Ovary (tissue), 9 donors: Measurements from ENCODE around the gene KIRREL1. TPM values are rescaled to one million over a fixed set of nuclear protein-coding genes. Genes with fewer than 3 reads are reported as not detected.

Source experiments
- DNase-seq, 5 donors: peaks; one replicate each; pipeline ENCODE4 v3.0.0-alpha.2; 2019 to 2020
- H3K27ac ChIP-seq, 2 donors: fragments of 200-600 bp; one replicate each; pipeline versions ENCODE4 v1.5.1 to v1.8.0; 2019 to 2022
- H3K27me3 ChIP-seq: fragments of 200-600 bp; one replicate; pipeline ENCODE4 v1.8.0; 2022
- H3K36me3 ChIP-seq: fragments of 200-600 bp; sonication (generic); one replicate; pipeline ENCODE4 v1.5.1; 2019
- H3K4me1 ChIP-seq: one replicate; pipeline ENCODE4 v1.8.1; 2013; ENCODE audit warnings: mild to moderate bottlenecking, moderate library complexity; ENCODE audit not compliant: insufficient read depth
- H3K4me3 ChIP-seq: fragments of 200-600 bp; sonication (generic); one replicate; pipeline ENCODE4 v1.5.1; 2017
- H3K9me3 ChIP-seq, 2 donors: fragments of 200-600 bp in 1 of 2; sonication (generic) in 1 of 2; one replicate each; pipeline versions ENCODE4 v1.5.1 to v1.8.1; 2013 to 2019; ENCODE audit warnings: mild to moderate bottlenecking in 1 of 2, moderate library complexity in 1 of 2
- EP300 ChIP-seq: sonication (generic); formaldehyde crosslinking; IDR thresholded peaks from one replicate; pipeline ENCODE4 v1.6.1; 2017; ENCODE audit warnings: antibody characterized with exemption
- POLR2A ChIP-seq: fragments of 450-650 bp; IDR thresholded peaks from one replicate; pipeline ENCODE4 v1.6.1; 2017; ENCODE audit warnings: antibody characterized with exemption, mild to moderate bottlenecking, moderate library complexity
- WGBS, 3 donors: extraction: QIAGEN DNeasy Blood & Tissue Kit in 1 of 3; methylation state at CpG; one replicate each; pipeline versions ENCODE4 v1.1.5 to v1.1.7; 2013 to 2017; 5-methylcytosine and 5-hydroxymethylcytosine counted together
- intact Hi-C, 4 donors: fragments of 100-400 bp; cut with DNase I; formaldehyde crosslinking; loops; one replicate each; pipeline versions ENCODE4 v1.11.0 to v1.15.1; 2022 to 2023
- polyA plus RNA-seq, 2 donors: library from polyadenylated mRNA; stranded (reverse); fragments of 200-250 nt in 1 of 2; fragments of 350-450 nt in 1 of 2; fragmentation: Illumina TruSeq in 1 of 2; extraction: RNeasy Lipid Tissue Mini Kit (QIAGEN cat#74804) in 1 of 2; gene quantifications; one replicate each; pipeline ENCODE4 v1.2.3, GENCODE V29; 2013 to 2014
- total RNA-seq, 7 donors: library from RNA; depleted of rRNA in 2 of 7; stranded (reverse); fragments of >200 nt in 2 of 7; fragmentation: NEBNext Ultra II Directional in 3 of 7; extraction: Animal tissue kit (Norgen Biotek cat#: 25700) in 3 of 7; gene quantifications; one replicate each; pipeline versions ENCODE4 v1.1.0 to v1.2.4, GENCODE V29; 2016 to 2023
- TF ChIP-seq, protein P1 (sequence below), 3 donors: fragments of 450-650 bp in 2 of 3; fragments of 200-600 bp in 1 of 3; IDR thresholded peaks; one replicate each; pipeline versions ENCODE4 v1.5.1 to v1.8.0; 2016 to 2022; ENCODE audit warnings: antibody characterized with exemption in 3 of 3, mild to moderate bottlenecking in 1 of 3
- donor health status: DM: no; HTN: no; CAD: no; lungs with moderate emphysema.
- donor health status: DM: no; HTN: no; CAD: no.
- donor health status: Bipolar disorder and iron deficiency.
- donor health status: DM: yes; HTN: yes; CAD: no.
- donor health status: DM: no; HTN: no; CAD: no.
- donor health status: DM: yes; HTN: yes; CAD: no.

KIRREL1 gene
- total and polyA plus RNA-seq, 9 donors, result 29.9 to 90.0 (median 65.8) TPM

DNA sequence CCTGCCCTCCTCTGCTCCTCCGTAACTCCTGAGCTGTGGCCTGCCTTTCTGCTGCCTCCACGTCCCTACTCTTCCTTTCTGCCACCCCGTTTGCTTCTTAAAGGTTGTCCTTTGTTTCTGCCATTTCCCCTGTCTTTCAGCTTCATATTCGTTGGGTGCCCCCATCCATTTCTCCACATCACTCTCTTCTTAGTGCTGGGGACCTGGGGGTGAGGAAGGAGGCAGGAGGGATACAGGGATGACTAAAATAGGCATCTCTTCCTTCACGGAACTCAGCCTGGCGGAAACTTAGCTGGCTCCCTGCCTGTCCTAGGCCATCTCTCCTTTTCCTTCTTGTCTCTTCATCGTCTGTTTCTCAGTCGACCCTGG lies 120.3 kb downstream of the KIRREL1 start:
- intact Hi-C loops, result loop anchor here in 1 of 4 donors (5.0 kb wide), 1 partner anchor 126 kb away; no protein-coding TSS in a partner anchor
- Histone ChIP-seq H3K27me3 (no peaks in the 10 kb centered on the region), H3K4me1 (peaks cover 2% of the 10 kb centered on the region), H3K4me3 (peak overlapping the region; percentile 40), H3K9me3 (no peaks in the 10 kb centered on the region), H3K27ac (no peak overlapping the region), H3K36me3 (no peaks in the 10 kb centered on the region)
- TF ChIP-seq, protein P1, sequence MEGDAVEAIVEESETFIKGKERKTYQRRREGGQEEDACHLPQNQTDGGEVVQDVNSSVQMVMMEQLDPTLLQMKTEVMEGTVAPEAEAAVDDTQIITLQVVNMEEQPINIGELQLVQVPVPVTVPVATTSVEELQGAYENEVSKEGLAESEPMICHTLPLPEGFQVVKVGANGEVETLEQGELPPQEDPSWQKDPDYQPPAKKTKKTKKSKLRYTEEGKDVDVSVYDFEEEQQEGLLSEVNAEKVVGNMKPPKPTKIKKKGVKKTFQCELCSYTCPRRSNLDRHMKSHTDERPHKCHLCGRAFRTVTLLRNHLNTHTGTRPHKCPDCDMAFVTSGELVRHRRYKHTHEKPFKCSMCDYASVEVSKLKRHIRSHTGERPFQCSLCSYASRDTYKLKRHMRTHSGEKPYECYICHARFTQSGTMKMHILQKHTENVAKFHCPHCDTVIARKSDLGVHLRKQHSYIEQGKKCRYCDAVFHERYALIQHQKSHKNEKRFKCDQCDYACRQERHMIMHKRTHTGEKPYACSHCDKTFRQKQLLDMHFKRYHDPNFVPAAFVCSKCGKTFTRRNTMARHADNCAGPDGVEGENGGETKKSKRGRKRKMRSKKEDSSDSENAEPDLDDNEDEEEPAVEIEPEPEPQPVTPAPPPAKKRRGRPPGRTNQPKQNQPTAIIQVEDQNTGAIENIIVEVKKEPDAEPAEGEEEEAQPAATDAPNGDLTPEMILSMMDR (IDR thresholded peaks at IDR 0.05), result no peak
- TF ChIP-seq EP300, result no peak
- no peak for TF ChIP-seq POLR2A
- no peak for DNase-seq
- WGBS, 3 donors, result 28 to 37% (median 33%) methylated on average over 8 of the region's 8 CpGs

DNA sequence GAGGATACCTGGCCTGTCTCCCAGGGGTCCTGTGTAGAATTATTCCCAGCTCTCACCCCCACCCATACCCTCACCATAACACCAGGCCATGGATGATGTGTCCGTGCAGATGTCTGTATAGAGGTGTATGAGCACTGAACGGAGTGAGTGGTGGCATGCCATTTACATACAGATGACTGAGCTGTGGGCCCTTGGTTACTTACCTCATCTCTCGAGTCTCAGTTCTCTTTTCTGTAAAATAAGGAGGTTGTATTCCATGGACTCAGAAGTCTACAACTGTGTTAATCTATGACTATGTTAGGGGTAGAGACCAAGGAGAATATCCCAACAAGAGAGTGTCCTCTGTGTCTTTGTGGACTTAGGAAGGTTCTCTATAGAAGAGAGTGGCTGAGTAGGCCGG lies 121.7 kb downstream of the KIRREL1 start:
- H3K4me1 ChIP-seq, result peaks cover 2% of the 10 kb centered on the region
- no peaks in the 10 kb centered on the region for H3K27me3 ChIP-seq
- H3K36me3 ChIP-seq, result no peaks in the 10 kb centered on the region
- H3K27ac ChIP-seq, result no peak overlapping the region
- 95 to 99% (median 95%) methylated on average over 4 of the region's 4 CpGs for WGBS, 3 donors
- DNase-seq, result no peak
- H3K4me3 ChIP-seq, result no peak overlapping the region
- TF ChIP-seq POLR2A, result no peak
- TF ChIP-seq, protein P1 (IDR thresholded peaks at IDR 0.05), result no peak
- H3K9me3 ChIP-seq, result no peaks in the 10 kb centered on the region
- intact Hi-C loops, result loop anchor here in 1 of 4 donors (5.0 kb wide), 1 partner anchor 78 kb away; no protein-coding TSS in a partner anchor

- Histone ChIP-seq H3K27me3 (no peaks in the 10 kb centered on the region), H3K4me1 (peaks cover 2% of the 10 kb centered on the region), H3K27ac (no peak overlapping the region), H3K9me3 (no peaks in the 10 kb centered on the region), H3K36me3 (no peaks in the 10 kb centered on the region), H3K4me3 (no peak overlapping the region)
- no peak for TF ChIP-seq EP300
- no peak for TF ChIP-seq POLR2A
- TF ChIP-seq, protein P1 (IDR thresholded peaks at IDR 0.05), result no peak
- intact Hi-C loops, result loop anchor here in 1 of 4 donors (5.0 kb wide), 1 partner anchor 79 kb away; no protein-coding TSS in a partner anchor
- no peak for DNase-seq
- 67 to 73% (median 73%) methylated on average over 10 of the region's 10 CpGs for WGBS, 3 donors
Observed at GRCh38 chr1:158116311-158117167, 123.1 kb downstream of the KIRREL1 start.

DNA sequence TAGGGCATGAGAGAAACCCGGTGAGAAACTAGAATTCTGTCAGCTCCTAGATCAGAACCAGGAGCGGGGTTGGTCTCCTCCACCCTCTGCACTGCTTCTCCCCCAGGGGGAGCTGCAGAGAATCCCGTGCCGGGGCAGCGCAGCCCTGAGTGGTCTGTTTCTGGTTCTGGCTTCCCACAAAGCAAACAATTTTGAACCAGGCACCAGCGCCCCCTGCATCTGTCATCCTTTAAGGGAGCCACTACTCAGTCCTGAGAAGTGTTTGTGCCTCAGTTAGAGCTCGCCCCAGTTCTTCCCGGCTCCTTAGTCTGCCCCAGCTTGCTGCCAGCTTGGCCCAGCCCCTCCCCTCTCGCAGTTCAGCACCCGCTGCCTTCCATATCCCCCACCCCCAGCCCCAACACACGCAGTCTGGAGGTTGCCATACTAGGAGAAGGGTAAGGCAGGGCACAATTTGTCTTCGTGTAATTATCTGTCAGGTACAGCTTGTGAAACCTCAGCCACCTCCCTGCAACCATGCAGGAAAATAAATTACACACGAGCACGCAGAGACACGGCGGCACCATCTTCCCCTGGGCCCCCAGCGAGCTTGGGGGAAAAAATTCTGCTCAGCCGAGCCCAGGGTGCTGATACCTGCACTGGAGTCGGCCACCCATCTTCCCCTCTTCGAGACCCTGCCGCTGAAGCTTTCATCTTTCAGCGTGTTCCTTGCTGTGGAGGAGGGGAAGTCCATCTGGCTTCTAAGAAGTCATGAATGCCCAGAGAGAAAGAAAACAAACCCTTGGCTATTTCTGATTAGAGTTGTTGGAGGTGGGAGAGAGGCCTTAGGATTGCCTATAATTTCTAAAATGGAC lies 124.6 kb downstream of the KIRREL1 start:
- TF ChIP-seq, protein P1 (IDR thresholded peaks at IDR 0.05), result peak in 2 of 3 donors; percentile 21 to 37
- TF ChIP-seq POLR2A, result no peak
- Histone ChIP-seq H3K27me3 (no peaks in the 10 kb centered on the region), H3K4me3 (peak overlapping the region; percentile 12), H3K4me1 (peaks cover 2% of the 10 kb centered on the region), H3K27ac (no peak overlapping the region), H3K9me3 (no peaks in the 10 kb centered on the region), H3K36me3 (no peaks in the 10 kb centered on the region)
- 2 to 7% (median 3%) methylated on average over 22 of the region's 22 CpGs for WGBS, 3 donors
- intact Hi-C loops, result loop anchor here in 1 of 4 donors (5.0 kb wide), 1 partner anchor 81 kb away; no protein-coding TSS in a partner anchor
- peak; percentile 44 to 71 (median 53) for DNase-seq
